HFFc6 (cell line): Measurements from ENCODE around the gene FAR1. TPM values are rescaled to one million over a fixed set of nuclear protein-coding genes. Genes with fewer than 3 reads are reported as not detected.

Source experiments
- DNase-seq: peaks from one replicate; pipeline ENCODE4 v3.0.0-alpha.2; 2018
- H3K27ac Mint-ChIP-seq: 2 replicates; pipeline ENCODE4 v1.8.0; 2020; ENCODE audit warnings: mild to moderate bottlenecking, mixed read lengths
- H3K27me3 Mint-ChIP-seq: 2 replicates; pipeline ENCODE4 v1.8.0; 2021; ENCODE audit warnings: mild to moderate bottlenecking, moderate library complexity, mixed read lengths; ENCODE audit not compliant: insufficient read depth
- H3K36me3 Mint-ChIP-seq: 2 replicates; pipeline ENCODE4 v1.8.0; 2021; ENCODE audit warnings: low read depth, mixed read lengths
- H3K4me1 Mint-ChIP-seq: 2 replicates; pipeline ENCODE4 v1.8.0; 2020; ENCODE audit warnings: low read depth, mixed read lengths
- H3K4me3 Mint-ChIP-seq: 2 replicates; pipeline ENCODE4 v1.8.0; 2020; ENCODE audit warnings: mild to moderate bottlenecking, moderate library complexity, mixed read lengths
- H3K9me3 Mint-ChIP-seq: 2 replicates; pipeline ENCODE4 v1.8.0; 2020; ENCODE audit warnings: mild to moderate bottlenecking, mixed read lengths
- total RNA-seq, 6 experiments: library from RNA; stranded (reverse); fragmentation: NEBNext Ultra II Directional; extraction: Animal tissue kit (Norgen Biotek cat#: 25700); gene quantifications; 2 replicates in 1 of 6; 3 replicates in 5 of 6; pipeline ENCODE4 v1.2.3, GENCODE V29; 2021
- TF ChIP-seq, protein P1 (sequence below): fragments of 200-600 bp; sonication (generic); IDR thresholded peaks from 2 replicates; pipeline ENCODE4 v1.5.0; 2021; ENCODE audit warnings: antibody characterized with exemption, mild to moderate bottlenecking

FAR1 gene
- total RNA-seq, 6 experiments from 2014 or later = 40.8 to 59.5 (median 44.2) TPM

DNA sequence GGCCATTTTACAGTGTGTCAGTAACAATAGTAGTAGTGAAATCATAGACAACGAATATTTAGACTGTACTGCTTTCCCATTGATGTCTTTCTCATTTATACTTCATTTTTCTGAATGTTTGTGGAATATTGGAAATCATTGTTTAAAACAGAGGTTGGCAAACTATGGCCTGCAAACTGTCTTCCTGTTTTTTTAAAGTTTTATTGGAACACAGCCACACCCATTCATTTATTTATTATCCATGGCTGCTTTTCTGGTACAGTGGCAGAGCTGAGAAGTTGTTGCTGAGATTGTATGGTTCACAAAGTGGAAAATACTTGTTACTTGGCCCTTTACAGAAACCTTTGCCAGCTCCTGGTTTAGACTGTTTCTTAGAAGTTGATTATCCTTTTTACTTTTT, 13.7 kb downstream of the FAR1 start:
- no peaks in the 10 kb centered on the region for H3K9me3 Mint-ChIP-seq
- H3K27ac Mint-ChIP-seq = no peak overlapping the region
- no peaks in the 10 kb centered on the region for H3K27me3 Mint-ChIP-seq
- H3K36me3 Mint-ChIP-seq = peaks cover 5% of the 10 kb centered on the region; the same call in 1 of the 2 replicates
- peaks cover 27% of the 10 kb centered on the region for H3K4me1 Mint-ChIP-seq
- TF ChIP-seq, protein P1, sequence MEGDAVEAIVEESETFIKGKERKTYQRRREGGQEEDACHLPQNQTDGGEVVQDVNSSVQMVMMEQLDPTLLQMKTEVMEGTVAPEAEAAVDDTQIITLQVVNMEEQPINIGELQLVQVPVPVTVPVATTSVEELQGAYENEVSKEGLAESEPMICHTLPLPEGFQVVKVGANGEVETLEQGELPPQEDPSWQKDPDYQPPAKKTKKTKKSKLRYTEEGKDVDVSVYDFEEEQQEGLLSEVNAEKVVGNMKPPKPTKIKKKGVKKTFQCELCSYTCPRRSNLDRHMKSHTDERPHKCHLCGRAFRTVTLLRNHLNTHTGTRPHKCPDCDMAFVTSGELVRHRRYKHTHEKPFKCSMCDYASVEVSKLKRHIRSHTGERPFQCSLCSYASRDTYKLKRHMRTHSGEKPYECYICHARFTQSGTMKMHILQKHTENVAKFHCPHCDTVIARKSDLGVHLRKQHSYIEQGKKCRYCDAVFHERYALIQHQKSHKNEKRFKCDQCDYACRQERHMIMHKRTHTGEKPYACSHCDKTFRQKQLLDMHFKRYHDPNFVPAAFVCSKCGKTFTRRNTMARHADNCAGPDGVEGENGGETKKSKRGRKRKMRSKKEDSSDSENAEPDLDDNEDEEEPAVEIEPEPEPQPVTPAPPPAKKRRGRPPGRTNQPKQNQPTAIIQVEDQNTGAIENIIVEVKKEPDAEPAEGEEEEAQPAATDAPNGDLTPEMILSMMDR = no peak
- no peak overlapping the region for H3K4me3 Mint-ChIP-seq
- DNase-seq = no peak

DNA sequence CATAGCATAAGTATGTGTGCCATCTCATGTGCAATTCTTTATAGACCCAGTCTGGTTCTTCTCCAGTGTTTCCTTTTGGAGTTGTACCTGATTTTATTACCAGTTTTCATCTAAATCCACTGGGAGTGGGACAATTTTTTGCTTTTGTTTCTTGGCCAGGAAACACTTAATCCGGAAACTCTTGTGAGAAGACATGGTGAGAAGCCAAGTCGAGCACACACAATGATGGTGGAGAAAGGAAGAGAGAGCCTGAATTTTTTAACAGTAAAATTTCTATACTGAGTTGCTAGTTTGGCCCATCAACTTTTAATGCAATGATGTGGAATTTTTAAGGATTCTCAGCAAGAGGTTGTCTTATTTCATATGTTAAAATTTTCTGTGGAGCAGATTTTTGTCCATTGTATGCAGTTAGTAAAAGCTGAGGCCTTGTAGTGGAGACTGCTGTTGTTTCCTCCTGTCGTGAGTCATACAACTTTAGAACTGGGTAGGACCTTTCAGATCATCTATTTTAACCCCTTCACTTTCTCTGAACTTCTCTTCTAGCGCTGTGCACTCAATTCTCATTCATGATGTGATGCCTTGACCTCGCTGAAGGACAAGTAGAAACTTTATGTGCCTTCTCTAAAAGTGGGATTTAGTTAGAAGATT, 17.1 kb downstream of the FAR1 start:
- Mint-ChIP-seq H3K9me3 (no peaks in the 10 kb centered on the region), H3K27me3 (no peaks in the 10 kb centered on the region), H3K36me3 (peaks cover 5% of the 10 kb centered on the region; the same call in 1 of the 2 replicates), H3K27ac (no peak overlapping the region; the same call in 1 of the 2 replicates), H3K4me1 (peaks cover 22% of the 10 kb centered on the region), H3K4me3 (no peak overlapping the region)
- TF ChIP-seq, protein P1 = no peak
- DNase-seq = no peak

DNA sequence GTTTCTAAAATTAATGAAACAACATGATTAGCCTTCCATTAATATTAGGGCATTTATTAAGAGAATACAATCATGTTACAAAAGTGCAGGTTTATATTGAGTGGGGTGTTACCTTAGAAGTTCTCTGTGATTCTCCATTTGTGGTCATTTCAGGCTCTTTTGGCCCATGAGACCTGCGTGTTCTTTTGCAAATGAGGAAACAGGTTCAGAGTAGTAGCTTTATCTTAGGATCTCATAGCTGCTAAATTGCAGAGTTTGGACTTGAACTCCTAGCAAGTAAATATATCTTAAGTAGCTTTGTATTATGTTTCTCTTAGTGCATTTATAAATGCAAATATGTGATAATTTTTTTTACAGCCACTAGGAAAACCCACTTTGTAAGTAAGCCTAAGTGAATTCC, 18.3 kb downstream of the FAR1 start:
- Mint-ChIP-seq H3K9me3 (no peaks in the 10 kb centered on the region), H3K4me3 (no peak overlapping the region), H3K27ac (no peak overlapping the region), H3K36me3 (peaks cover 15% of the 10 kb centered on the region), H3K27me3 (no peaks in the 10 kb centered on the region), H3K4me1 (peaks cover 21% of the 10 kb centered on the region)
- DNase-seq = no peak
- TF ChIP-seq, protein P1 = no peak

DNA sequence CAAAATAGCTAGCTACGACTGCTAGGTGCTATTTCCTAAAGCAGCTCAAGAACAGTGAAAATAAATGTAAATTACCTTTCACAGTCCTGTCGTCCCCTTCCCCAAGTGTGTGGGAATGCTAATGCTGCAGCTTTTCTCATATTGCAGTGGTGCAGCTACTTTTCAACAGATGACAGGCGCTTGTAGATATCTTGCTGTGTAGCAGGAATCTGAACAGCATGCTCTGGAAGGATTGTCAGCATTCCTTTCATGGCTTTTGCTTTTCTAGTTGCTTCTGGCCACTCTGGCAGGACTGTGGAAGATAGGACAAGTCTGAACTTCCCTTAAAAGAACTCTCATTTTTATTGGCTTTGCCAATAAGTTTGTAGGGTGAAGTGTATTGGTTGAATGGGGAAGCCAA, 18.8 kb downstream of the FAR1 start:
- no peak for DNase-seq
- H3K27me3 Mint-ChIP-seq = no peaks in the 10 kb centered on the region
- H3K4me1 Mint-ChIP-seq = peaks cover 18% of the 10 kb centered on the region
- TF ChIP-seq, protein P1 = no peak
- no peak overlapping the region for H3K27ac Mint-ChIP-seq
- H3K9me3 Mint-ChIP-seq = no peaks in the 10 kb centered on the region
- H3K36me3 Mint-ChIP-seq = peaks cover 15% of the 10 kb centered on the region
- no peak overlapping the region for H3K4me3 Mint-ChIP-seq

DNA sequence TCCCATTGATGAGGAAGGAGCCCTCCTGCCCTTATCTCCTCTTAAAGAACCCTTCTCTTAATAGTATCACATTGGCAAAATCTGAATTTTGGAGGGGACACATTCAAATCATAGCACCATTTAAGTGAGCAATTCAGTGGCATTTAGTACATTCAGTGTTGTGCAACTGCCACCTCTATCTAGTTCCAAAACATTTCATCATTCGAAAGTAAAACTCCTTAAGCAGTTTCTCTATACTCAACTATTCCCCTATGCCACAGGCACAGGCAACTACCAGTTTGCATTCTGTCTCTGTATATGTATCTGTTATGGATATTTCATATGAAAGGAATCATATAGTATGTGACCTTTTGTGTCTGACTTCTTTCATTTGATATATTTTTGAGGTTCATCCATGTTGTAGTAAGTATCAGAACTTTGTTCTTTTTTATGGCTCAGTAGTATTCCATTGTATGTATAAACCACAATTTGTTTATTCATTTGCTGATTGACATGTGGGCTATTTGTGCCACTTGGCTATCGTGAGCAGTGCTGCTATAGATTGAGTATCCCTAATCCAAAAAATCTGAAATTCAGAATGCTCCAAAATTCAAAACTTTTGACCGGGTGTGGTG, 22.9 kb downstream of the FAR1 start:
- H3K27me3 Mint-ChIP-seq = no peaks in the 10 kb centered on the region
- no peak overlapping the region for H3K4me3 Mint-ChIP-seq
- H3K9me3 Mint-ChIP-seq = no peaks in the 10 kb centered on the region
- no peak for DNase-seq
- TF ChIP-seq, protein P1 = no peak
- peaks cover 20% of the 10 kb centered on the region for H3K4me1 Mint-ChIP-seq
- H3K27ac Mint-ChIP-seq = no peak overlapping the region
- peaks cover 27% of the 10 kb centered on the region for H3K36me3 Mint-ChIP-seq
